Activated CD4-positive, alpha-beta T cell treated with anti-CD3 and anti-CD28 coated beads, Interleukin-2, amount 10 ng/mL, durations not matched to agents 24 days and 14 days (primary cell): ENCODE data around the gene CSKMT. TPM values are rescaled to one million over a fixed set of nuclear protein-coding genes. Genes with fewer than 3 reads are reported as not detected.

Experiments used
- DNase-seq: peaks from one replicate; pipeline ENCODE4 v3.0.0; 2022
- H3K27ac Mint-ChIP-seq: one replicate; pipeline ENCODE4 v1.8.0; 2022; ENCODE audit warnings: mild to moderate bottlenecking, mixed read lengths
- H3K27me3 Mint-ChIP-seq: one replicate; pipeline ENCODE4 v1.8.0; 2022; ENCODE audit warnings: mixed read lengths
- H3K36me3 Mint-ChIP-seq: one replicate; pipeline ENCODE4 v1.8.0; 2022; ENCODE audit warnings: low read depth, mild to moderate bottlenecking, mixed read lengths
- H3K4me1 Mint-ChIP-seq: one replicate; pipeline ENCODE4 v1.8.0; 2021; ENCODE audit warnings: mixed read lengths
- H3K4me3 Mint-ChIP-seq: one replicate; pipeline ENCODE4 v1.8.0; 2022; ENCODE audit warnings: mild to moderate bottlenecking, moderate library complexity, mixed read lengths
- H3K9me3 Mint-ChIP-seq: one replicate; pipeline ENCODE4 v1.8.0; 2021; ENCODE audit warnings: mixed read lengths
- intact Hi-C: fragments of 100-400 bp; cut with micrococcal nuclease; formaldehyde crosslinking; loops from one replicate; pipeline ENCODE4 v1.15.1; 2023
- total RNA-seq: library from RNA; stranded (reverse); gene quantifications from 2 replicates; pipeline ENCODE4 v1.2.3, GENCODE V29; 2022

The CSKMT gene
- total RNA-seq, 1 donor from 2014 or later, result 59.5 TPM

DNA sequence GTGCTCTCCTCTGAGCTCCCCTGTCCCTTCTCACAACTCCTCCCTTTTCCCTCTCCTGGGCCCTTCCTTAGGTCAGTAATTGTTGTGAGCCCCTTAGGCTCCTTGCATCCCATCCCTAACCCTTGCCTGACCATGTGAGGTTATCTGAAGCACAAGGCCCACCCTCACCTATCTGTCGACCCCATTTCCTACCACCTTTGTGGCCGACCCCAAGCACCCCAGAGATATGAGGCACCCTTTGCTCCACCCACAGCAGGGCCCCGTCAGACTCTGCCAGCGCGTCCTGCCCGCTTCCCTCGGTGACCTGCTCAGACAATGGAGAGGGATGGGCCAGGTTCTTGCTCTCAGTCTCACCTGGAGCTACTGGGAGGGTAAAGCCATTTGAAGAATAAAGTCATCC, 43.7 kb downstream of the CSKMT start:
- peak overlapping the region; percentile 95 for H3K27ac Mint-ChIP-seq
- no peaks in the 10 kb centered on the region for H3K9me3 Mint-ChIP-seq
- intact Hi-C loops, result loop anchor here (1.0 to 5.0 kb wide), 9 partner anchors 19 to 117 kb away; partner anchors contain the start of genes EML3, GANAB, HNRNPUL2 and LBHD1
- peaks cover 47% of the 10 kb centered on the region for H3K36me3 Mint-ChIP-seq
- H3K27me3 Mint-ChIP-seq, result no peaks in the 10 kb centered on the region
- peak; percentile 85 for DNase-seq
- peaks cover 50% of the 10 kb centered on the region for H3K4me1 Mint-ChIP-seq
- peak overlapping the region; percentile 91 for H3K4me3 Mint-ChIP-seq

DNA sequence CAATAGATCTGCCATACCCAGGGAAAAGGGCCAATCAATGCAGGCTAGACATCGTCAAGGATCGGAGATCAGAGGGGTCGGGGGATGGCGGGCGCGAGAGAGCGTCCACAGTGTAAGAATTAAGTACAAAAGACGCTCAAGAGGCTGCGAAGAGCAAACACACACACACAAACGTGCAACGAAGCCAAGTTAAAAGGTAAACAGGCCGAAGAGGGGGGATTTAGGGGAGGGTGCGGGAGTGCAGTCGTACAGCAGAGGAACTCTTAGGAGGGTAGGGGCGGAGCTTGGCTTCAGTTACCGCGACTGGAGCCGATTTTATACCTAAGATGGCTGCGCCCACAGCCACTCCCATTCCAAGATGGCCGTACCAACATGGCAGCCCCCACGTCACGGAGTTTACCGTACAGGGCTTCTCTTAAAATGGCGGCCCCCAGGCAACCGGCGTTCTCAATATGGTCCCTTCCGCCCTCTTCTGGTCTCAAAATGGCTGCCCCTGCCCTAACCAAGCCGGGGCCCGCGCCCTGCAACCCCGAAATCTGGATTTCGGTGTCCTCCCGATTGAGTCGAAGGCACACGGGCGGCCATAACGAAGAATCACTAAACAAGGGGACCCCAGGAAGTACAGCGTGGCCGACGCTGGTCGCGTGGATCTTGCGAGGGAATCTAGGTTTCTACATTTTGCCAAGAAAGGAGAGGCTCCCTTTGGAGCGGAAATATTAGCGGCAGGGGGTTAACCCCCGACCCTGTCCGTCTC, 44.3 kb downstream of the CSKMT start:
- H3K27me3 Mint-ChIP-seq, result no peaks in the 10 kb centered on the region
- peak overlapping the region; percentile 95 for H3K27ac Mint-ChIP-seq
- peak overlapping the region; percentile 91 for H3K4me3 Mint-ChIP-seq
- H3K4me1 Mint-ChIP-seq, result peaks cover 54% of the 10 kb centered on the region
- intact Hi-C loops, result loop anchor here (1.0 to 5.0 kb wide), 9 partner anchors 18 to 118 kb away; partner anchors contain the start of genes EML3, GANAB, HNRNPUL2 and LBHD1
- peak; percentile 98 for DNase-seq
- H3K36me3 Mint-ChIP-seq, result peaks cover 53% of the 10 kb centered on the region
- no peaks in the 10 kb centered on the region for H3K9me3 Mint-ChIP-seq

DNA sequence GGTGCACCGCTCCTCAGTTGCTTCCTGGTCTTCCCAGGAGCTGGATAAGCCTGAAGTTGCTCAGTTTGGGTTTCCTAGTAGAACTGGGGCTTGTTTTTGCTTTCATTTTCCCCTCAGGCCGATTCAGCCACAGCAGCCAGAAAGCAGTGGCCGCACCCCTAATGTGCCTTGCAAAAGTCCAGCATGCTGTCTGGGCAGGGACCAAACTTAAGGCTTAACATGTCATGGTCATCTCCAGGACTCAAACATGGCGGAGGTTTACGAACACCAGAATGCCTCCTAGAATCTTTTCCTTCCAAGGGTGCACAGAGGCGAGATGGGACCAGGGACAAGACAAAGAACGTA, 44.9 kb downstream of the CSKMT start:
- intact Hi-C loops, result no loop called here
- Mint-ChIP-seq H3K4me3 (peak overlapping the region; percentile 91), H3K27me3 (no peaks in the 10 kb centered on the region), H3K4me1 (peaks cover 58% of the 10 kb centered on the region), H3K36me3 (peaks cover 56% of the 10 kb centered on the region), H3K27ac (peak overlapping the region; percentile 95), H3K9me3 (no peaks in the 10 kb centered on the region)
- DNase-seq, result peak; percentile 83

DNA sequence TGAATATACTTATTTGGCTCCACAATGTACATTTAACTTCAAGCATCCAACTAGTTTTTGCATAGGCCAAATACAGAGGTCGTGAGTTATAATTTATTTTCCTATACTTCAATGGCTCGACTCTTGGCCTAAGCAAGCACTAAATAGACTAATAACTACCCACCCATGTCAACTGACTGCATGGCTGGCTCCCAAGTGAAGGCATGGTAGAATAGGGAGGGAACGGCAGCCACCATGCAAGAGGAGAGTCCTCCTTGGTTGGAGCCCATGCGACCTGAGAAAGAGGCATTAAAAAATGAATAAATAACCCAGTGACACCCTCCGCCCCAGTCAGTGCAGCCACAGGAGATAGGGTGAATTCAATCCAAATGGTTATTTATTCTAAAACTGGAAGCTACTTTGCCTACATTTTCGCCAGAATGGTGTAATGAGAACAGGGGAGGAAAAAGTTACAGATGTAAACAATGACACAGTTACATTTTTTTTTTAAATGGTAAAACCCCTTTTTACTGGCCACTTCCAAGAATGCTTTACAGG, 47.2 kb downstream of the CSKMT start:
- peak; percentile 65 for DNase-seq
- Mint-ChIP-seq H3K9me3 (no peaks in the 10 kb centered on the region), H3K27ac (peak overlapping the region; percentile 92), H3K4me1 (peaks cover 61% of the 10 kb centered on the region), H3K27me3 (no peaks in the 10 kb centered on the region), H3K4me3 (peak overlapping the region; percentile 75), H3K36me3 (peaks cover 74% of the 10 kb centered on the region)
- intact Hi-C loops, result no loop called here

DNA sequence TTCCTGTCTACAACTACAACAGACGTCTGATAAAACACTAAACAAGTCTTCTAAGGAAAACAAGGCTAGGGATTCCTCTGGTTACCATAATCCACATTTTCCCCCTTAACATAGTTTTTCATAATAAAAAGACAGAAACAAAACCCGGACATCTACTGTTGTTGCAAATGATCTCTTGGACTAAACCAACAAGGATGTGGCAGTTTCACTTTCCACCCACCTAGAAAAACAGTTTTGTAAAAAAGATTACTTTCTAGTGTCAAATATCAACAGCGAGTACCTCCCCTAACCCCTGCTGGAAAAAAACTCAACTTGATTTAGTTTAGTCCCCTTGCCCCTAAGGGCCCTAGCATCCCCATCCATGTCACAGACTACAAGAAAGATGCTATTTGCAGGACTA, 47.7 kb downstream of the CSKMT start:
- H3K27ac Mint-ChIP-seq, result peak overlapping the region; percentile 92
- peak overlapping the region; percentile 75 for H3K4me3 Mint-ChIP-seq
- intact Hi-C loops, result no loop called here
- no peaks in the 10 kb centered on the region for H3K9me3 Mint-ChIP-seq
- DNase-seq, result peak; percentile 74
- H3K27me3 Mint-ChIP-seq, result no peaks in the 10 kb centered on the region
- peaks cover 62% of the 10 kb centered on the region for H3K4me1 Mint-ChIP-seq
- peaks cover 79% of the 10 kb centered on the region for H3K36me3 Mint-ChIP-seq

DNA sequence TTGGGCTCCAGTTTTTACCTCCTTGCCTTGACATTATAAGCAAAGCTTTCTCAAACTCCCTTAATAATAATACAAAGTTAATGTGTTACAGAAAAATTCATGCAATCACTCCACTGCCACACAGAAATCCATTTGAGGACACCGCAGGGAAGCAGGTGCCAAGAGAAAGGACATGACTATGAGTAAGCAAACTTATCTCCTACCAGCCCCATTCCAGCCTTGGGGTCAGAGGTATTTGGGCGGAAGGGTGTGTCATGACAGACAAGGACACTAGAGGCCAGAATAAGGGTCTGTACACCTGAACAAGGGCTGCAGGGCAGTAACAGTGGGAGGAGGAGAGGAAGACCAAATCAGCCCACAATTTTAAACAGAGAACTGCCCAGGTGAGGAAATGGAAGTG, 48.2 kb downstream of the CSKMT start:
- Mint-ChIP-seq H3K9me3 (no peaks in the 10 kb centered on the region), H3K27ac (peak overlapping the region; percentile 92), H3K4me1 (peaks cover 62% of the 10 kb centered on the region), H3K4me3 (peak overlapping the region; percentile 75), H3K36me3 (peaks cover 83% of the 10 kb centered on the region), H3K27me3 (no peaks in the 10 kb centered on the region)
- intact Hi-C loops, result no loop called here
- DNase-seq, result peak; percentile 64

DNA sequence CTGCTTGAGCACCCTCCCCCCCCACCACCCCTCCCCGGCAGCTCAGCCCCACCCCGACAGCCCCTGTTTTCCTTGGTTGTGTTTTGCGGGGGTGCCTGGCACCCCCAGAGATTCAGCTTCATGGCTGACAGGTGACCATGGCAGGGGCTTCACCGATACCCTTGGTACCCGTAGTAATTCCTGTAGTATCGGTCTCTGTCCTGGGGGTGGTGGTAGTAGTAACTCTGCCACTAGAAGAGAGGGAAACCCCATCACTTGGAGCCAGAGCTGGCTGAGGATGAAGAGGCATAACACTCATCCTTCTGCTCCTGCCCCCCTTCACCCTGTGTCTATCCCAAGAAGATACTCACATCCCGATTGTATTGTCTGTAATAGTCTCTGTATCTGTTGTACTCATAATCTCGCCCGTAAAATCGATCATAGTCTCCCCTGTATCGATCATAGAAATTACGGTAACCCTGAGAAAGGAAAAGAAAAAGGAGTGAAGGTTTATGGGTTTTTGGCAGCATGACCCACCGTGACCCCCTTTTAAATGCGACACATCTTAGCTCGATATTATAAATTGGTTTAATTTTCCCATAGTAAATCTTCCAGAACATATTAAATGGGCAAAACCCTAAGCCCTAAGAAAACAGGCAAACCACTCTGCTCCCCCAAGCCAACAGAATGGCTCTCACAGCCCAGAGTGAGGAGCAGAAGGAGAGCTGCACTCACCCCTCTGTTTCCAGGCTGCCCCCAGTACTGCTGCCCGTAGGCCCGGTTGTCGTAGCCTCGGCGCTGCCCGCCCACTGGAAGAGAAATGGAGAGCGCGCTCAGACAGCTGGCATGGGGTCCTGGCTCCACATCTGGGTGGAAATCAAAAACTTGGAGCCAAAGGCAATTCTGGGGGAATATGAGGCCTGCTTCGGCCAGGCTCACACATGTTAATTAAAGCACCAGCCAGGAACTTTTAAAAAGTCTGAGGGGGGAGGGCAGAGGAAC, 50.3 kb downstream of the CSKMT start:
- H3K36me3 Mint-ChIP-seq, result peaks cover 85% of the 10 kb centered on the region
- no peaks in the 10 kb centered on the region for H3K9me3 Mint-ChIP-seq
- H3K4me1 Mint-ChIP-seq, result peaks cover 58% of the 10 kb centered on the region
- H3K4me3 Mint-ChIP-seq, result peak overlapping the region; percentile 37
- intact Hi-C loops, result no loop called here
- DNase-seq, result no peak
- H3K27me3 Mint-ChIP-seq, result no peaks in the 10 kb centered on the region
- H3K27ac Mint-ChIP-seq, result peak overlapping the region; percentile 80

DNA sequence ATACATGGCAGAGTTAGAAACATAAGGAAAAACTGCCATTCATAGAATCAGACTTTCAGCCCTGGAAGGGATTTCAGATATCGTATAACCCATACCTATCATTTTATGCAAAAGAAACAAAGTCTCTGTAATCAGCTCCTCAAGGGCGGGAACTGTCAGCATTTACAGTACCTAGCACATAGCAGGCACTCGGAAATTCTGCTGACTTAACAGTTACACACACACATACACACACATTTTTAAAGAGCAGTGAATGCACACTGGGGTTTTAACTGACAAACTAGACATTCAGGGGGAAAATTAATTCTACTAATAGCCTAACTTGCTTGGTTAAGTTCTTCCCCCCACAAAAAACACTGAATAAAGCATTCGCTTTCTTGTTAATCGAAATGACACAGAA, 51.1 kb downstream of the CSKMT start:
- H3K4me3 Mint-ChIP-seq, result no peak overlapping the region
- no peaks in the 10 kb centered on the region for H3K27me3 Mint-ChIP-seq
- peaks cover 84% of the 10 kb centered on the region for H3K36me3 Mint-ChIP-seq
- H3K9me3 Mint-ChIP-seq, result no peaks in the 10 kb centered on the region
- DNase-seq, result no peak
- intact Hi-C loops, result no loop called here
- peak overlapping the region; percentile 37 for H3K27ac Mint-ChIP-seq
- peaks cover 62% of the 10 kb centered on the region for H3K4me1 Mint-ChIP-seq

DNA sequence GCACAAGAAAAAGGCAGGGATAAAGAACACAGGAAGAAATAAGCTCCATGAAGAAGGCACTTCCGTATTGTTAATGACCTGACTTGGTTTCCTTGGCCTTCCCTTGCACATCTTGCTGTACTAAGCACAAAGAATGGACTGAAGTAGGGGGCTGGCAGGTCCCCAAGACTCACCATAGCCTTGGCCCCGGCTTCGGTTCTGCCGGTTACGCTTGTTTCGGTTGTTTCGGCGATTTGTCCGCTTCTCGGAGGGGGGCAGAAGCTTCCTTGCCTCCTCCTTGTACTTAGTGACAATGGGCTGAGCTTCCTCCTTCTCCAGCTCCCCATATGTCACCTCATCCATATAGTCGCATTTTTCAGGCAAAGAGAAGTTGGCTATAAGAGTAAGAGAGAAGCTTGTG, 51.7 kb downstream of the CSKMT start:
- Mint-ChIP-seq H3K36me3 (peaks cover 84% of the 10 kb centered on the region), H3K4me3 (no peak overlapping the region)

More for the DNA sequence above, 51.7 kb downstream of the CSKMT start:
- H3K4me1 Mint-ChIP-seq, result peaks cover 66% of the 10 kb centered on the region
- intact Hi-C loops, result no loop called here
- no peaks in the 10 kb centered on the region for H3K9me3 Mint-ChIP-seq
- no peak overlapping the region for H3K27ac Mint-ChIP-seq
- no peaks in the 10 kb centered on the region for H3K27me3 Mint-ChIP-seq
- no peak for DNase-seq

Other genes with a start within 250 kb of the CSKMT start
- not detected in 2 replicates for gene SCGB1A1, start 246.3 kb upstream of the CSKMT start, total RNA-seq
- 88.8 and 91.5 TPM in 2 replicates for gene AHNAK, start 118.5 kb upstream of the CSKMT start, total RNA-seq
- 1,271 and 1,309 TPM in 2 replicates for gene EEF1G, start 91.4 kb upstream of the CSKMT start, total RNA-seq
- gene TUT1, start 73.8 kb upstream of the CSKMT start, total RNA-seq, result 45.3 and 50.9 TPM in 2 replicates
- 219 and 220 TPM in 2 replicates for gene MTA2, start 63.4 kb upstream of the CSKMT start, total RNA-seq
- gene EML3, start 52.5 kb upstream of the CSKMT start, total RNA-seq, result 161 and 166 TPM in 2 replicates
- 2.3 and 3.1 TPM in 2 replicates for gene ROM1, start 52.1 kb upstream of the CSKMT start, total RNA-seq
- gene B3GAT3, start 43.3 kb upstream of the CSKMT start, total RNA-seq, result 80.3 and 91.4 TPM in 2 replicates
- gene GANAB, start 18.7 kb upstream of the CSKMT start, total RNA-seq, result 251 and 257 TPM in 2 replicates
- 36.5 and 36.6 TPM in 2 replicates for gene INTS5, start 12.0 kb upstream of the CSKMT start, total RNA-seq
- 143 and 147 TPM in 2 replicates for gene C11orf98, start 102 bp upstream of the CSKMT start, total RNA-seq
- 8.6 and 9.4 TPM in 2 replicates for gene UQCC3, start 6.4 kb downstream of the CSKMT start, total RNA-seq
- gene LBHD1, start 7.0 kb downstream of the CSKMT start, total RNA-seq, result 21.5 and 23.0 TPM in 2 replicates
- gene UBXN1, start 13.8 kb downstream of the CSKMT start, total RNA-seq, result 118 and 121 TPM in 2 replicates
- 0.16 and 0.17 TPM in 2 replicates for gene LRRN4CL, start 24.2 kb downstream of the CSKMT start, total RNA-seq
- gene BSCL2, start 42.1 kb downstream of the CSKMT start, total RNA-seq, result 29.6 and 32.4 TPM in 2 replicates
- gene GNG3, start 42.4 kb downstream of the CSKMT start, total RNA-seq, result 0.24 TPM in 1 of 2 replicates, not detected in the other
- gene HNRNPUL2, start 62.1 kb downstream of the CSKMT start, total RNA-seq, result 60.5 and 60.6 TPM in 2 replicates
- gene TTC9C, start 63.2 kb downstream of the CSKMT start, total RNA-seq, result 32.7 and 33.3 TPM in 2 replicates
- 7.5 and 11.1 TPM in 2 replicates for gene ZBTB3, start 88.8 kb downstream of the CSKMT start, total RNA-seq
- 138 and 155 TPM in 2 replicates for gene POLR2G, start 96.3 kb downstream of the CSKMT start, total RNA-seq
- 20.1 and 20.2 TPM in 2 replicates for gene TAF6L, start 106.1 kb downstream of the CSKMT start, total RNA-seq
- gene TMEM179B, start 122.1 kb downstream of the CSKMT start, total RNA-seq, result 32.9 and 36.3 TPM in 2 replicates
- gene TMEM223, start 126.7 kb downstream of the CSKMT start, total RNA-seq, result 15.0 and 16.5 TPM in 2 replicates
- 133 and 147 TPM in 2 replicates for gene NXF1, start 140.1 kb downstream of the CSKMT start, total RNA-seq
- 28.1 and 33.5 TPM in 2 replicates for gene STX5, start 166.7 kb downstream of the CSKMT start, total RNA-seq
- gene TEX54, start 167.5 kb downstream of the CSKMT start, total RNA-seq, result 0.79 and 2.0 TPM in 2 replicates
- 145 and 153 TPM in 2 replicates for gene WDR74, start 174.3 kb downstream of the CSKMT start, total RNA-seq
- gene SLC3A2, start 215.6 kb downstream of the CSKMT start, total RNA-seq, result 364 and 379 TPM in 2 replicates